Peyer's patch (tissue), 4 donors: ENCODE measurements around the gene CHST8.

Source experiments
- POLR2A ChIP-seq, 2 donors: fragments of 450-650 bp; IDR thresholded peaks; one replicate each; pipeline ENCODE4 v1.5.1; 2017; ENCODE audit warnings: antibody characterized with exemption in 2 of 2, mild to moderate bottlenecking in 2 of 2, moderate library complexity in 2 of 2
- TF ChIP-seq, protein P1 (sequence below), 6 experiments: fragments of 450-650 bp in 4 of 6; fragments of 200-600 bp in 2 of 6; sonication (generic) in 1 of 6; IDR thresholded peaks; one replicate each; pipeline ENCODE4 v1.5.1; 2017 to 2019; ENCODE audit warnings: antibody characterized with exemption in 6 of 6, mild to moderate bottlenecking in 3 of 6, moderate library complexity in 1 of 6

DNA sequence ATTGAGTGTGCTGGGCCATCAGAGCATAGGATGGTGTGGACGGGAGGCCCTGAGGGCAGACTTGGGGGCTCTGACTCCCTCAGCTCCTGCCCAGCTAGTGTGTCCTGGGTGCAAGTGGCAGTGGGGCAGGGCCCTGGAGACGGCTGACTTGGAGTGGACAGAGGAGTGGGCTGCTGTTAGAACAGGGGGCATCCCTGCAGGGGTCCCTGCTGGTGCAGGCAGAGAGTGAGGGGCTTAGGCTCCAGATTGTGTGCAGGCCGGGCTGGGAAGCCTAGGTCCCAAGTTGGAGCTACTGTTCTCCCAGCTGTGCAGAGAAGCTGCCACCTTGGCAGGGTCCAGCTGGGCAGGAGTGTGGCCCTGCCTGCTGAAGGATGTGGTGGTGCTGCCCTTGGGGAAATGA lies 183.6 kb downstream of the CHST8 start:
- TF ChIP-seq, protein P1, sequence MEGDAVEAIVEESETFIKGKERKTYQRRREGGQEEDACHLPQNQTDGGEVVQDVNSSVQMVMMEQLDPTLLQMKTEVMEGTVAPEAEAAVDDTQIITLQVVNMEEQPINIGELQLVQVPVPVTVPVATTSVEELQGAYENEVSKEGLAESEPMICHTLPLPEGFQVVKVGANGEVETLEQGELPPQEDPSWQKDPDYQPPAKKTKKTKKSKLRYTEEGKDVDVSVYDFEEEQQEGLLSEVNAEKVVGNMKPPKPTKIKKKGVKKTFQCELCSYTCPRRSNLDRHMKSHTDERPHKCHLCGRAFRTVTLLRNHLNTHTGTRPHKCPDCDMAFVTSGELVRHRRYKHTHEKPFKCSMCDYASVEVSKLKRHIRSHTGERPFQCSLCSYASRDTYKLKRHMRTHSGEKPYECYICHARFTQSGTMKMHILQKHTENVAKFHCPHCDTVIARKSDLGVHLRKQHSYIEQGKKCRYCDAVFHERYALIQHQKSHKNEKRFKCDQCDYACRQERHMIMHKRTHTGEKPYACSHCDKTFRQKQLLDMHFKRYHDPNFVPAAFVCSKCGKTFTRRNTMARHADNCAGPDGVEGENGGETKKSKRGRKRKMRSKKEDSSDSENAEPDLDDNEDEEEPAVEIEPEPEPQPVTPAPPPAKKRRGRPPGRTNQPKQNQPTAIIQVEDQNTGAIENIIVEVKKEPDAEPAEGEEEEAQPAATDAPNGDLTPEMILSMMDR (IDR thresholded peaks at IDR 0.05) = no peak
- TF ChIP-seq POLR2A (IDR thresholded peaks at IDR 0.05) = no peak
